H1 (cell line): ENCODE measurements around the gene ST6GALNAC3. TPM values are rescaled to one million over a fixed set of nuclear protein-coding genes. Genes with fewer than 3 reads are reported as not detected.

Experiments used
- CTCF ChIA-PET: fragments of 300-600 bp; sonication (Branson Sonifier 250); formaldehyde crosslinking; loops from one replicate; lab custom pipeline; 2021; ENCODE audit not compliant: partially characterized antibody; lab: Charles Lee
- POLR2A ChIA-PET: fragments of 300-600 bp; sonication (Branson Sonifier 250); formaldehyde crosslinking; loops from one replicate; lab custom pipeline; 2021; ENCODE audit warnings: inconsistent platforms; ENCODE audit not compliant: partially characterized antibody; lab: Charles Lee
- DNase-seq, 2 experiments: peaks; one replicate each; pipeline versions ENCODE4 v3.0.0 to v3.0.0-alpha.2; 2010 to 2022; ENCODE audit warnings: low spot score in 2 of 2, low read depth in 1 of 2, mixed read lengths in 1 of 2
- FAIRE-seq: peaks from 2 replicates; lab custom pipeline; 2011; peaks lifted over from hg19 to GRCh38; lab: Jason Lieb, UNC
- H2AFZ ChIP-seq: 2 replicates; pipeline ENCODE4 v1.8.1; 2012; ENCODE audit warnings: low read length, inconsistent platforms
- H2AK5ac ChIP-seq: 2 replicates; pipeline ENCODE4 v1.6.1; 2013; ENCODE audit warnings: low read depth, low read length
- H2BK120ac ChIP-seq: replicated peaks from 2 replicates; pipeline ENCODE3; 2013; ENCODE audit warnings: low read depth, low read length, inconsistent platforms
- H2BK12ac ChIP-seq: 2 replicates; pipeline ENCODE4 v1.6.1; 2013; ENCODE audit warnings: low read depth, low read length
- H2BK15ac ChIP-seq: 2 replicates; pipeline ENCODE4 v1.6.1; 2013; ENCODE audit warnings: low read length
- H2BK20ac ChIP-seq: 2 replicates; pipeline ENCODE4 v1.6.1; 2013; ENCODE audit warnings: low read length
- H2BK5ac ChIP-seq: 2 replicates; pipeline ENCODE4 v1.6.1; 2013; ENCODE audit warnings: low read depth, low read length
- H3K14ac ChIP-seq: 2 replicates; pipeline ENCODE4 v1.6.1; 2013; ENCODE audit warnings: inconsistent platforms; ENCODE audit not compliant: insufficient read length
- H3K18ac ChIP-seq: 2 replicates; pipeline ENCODE4 v1.6.1; 2013; ENCODE audit warnings: low read length; ENCODE audit errors: extremely low read depth
- H3K23ac ChIP-seq: 2 replicates; pipeline ENCODE4 v1.6.1; 2013; ENCODE audit warnings: inconsistent platforms; ENCODE audit not compliant: insufficient read length
- H3K23me2 ChIP-seq: 2 replicates; pipeline ENCODE4 v1.6.1; 2013; ENCODE audit warnings: low read depth, low read length
- H3K27ac ChIP-seq: 2 replicates; pipeline ENCODE4 v1.6.1; 2011; ENCODE audit warnings: low read depth, low read length, inconsistent platforms
- H3K27me3 ChIP-seq, 4 experiments: replicated peaks in 1 of 4; 1 replicate in 1 of 4; 2 replicates in 3 of 4; pipeline versions ENCODE4 v1.6.1 to v1.8.1; 2011 to 2013; ENCODE audit warnings: low read length in 3 of 4, mild to moderate bottlenecking in 3 of 4, inconsistent platforms in 2 of 4, mixed read lengths in 2 of 4, moderate library complexity in 1 of 4; ENCODE audit not compliant: control insufficient read depth in 3 of 4, insufficient read depth in 3 of 4; ENCODE audit errors: extremely low read depth in 1 of 4
- H3K36me3 ChIP-seq, 4 experiments: 2 replicates each; pipeline versions ENCODE4 v1.6.1 to v1.8.1; 2011 to 2013; ENCODE audit warnings: mild to moderate bottlenecking in 4 of 4, low read length in 3 of 4, moderate library complexity in 2 of 4, control low read depth in 1 of 4, inconsistent platforms in 1 of 4; ENCODE audit not compliant: insufficient read depth in 4 of 4, control insufficient read depth in 2 of 4
- H3K4ac ChIP-seq: replicated peaks from 2 replicates; pipeline ENCODE3; 2013; ENCODE audit warnings: low read length, low read depth, mixed read lengths, inconsistent platforms; ENCODE audit not compliant: insufficient read length
- H3K4me1 ChIP-seq, 4 experiments: replicated peaks in 1 of 4; 1 replicate in 1 of 4; 2 replicates in 3 of 4; pipeline versions ENCODE4 v1.6.1 to v1.8.1; 2011 to 2013; ENCODE audit warnings: low read length in 3 of 4, inconsistent platforms in 2 of 4, mixed read lengths in 1 of 4; ENCODE audit not compliant: insufficient read depth in 4 of 4, control insufficient read depth in 3 of 4
- H3K4me2 ChIP-seq, 2 experiments: 2 replicates each; pipeline versions ENCODE4 v1.6.1 to v1.8.1; 2011 to 2013; ENCODE audit warnings: low read depth in 2 of 2, low read length in 2 of 2, control low read depth in 1 of 2, inconsistent platforms in 1 of 2, mild to moderate bottlenecking in 1 of 2; ENCODE audit not compliant: insufficient read depth in 1 of 2
- H3K4me3 ChIP-seq, 4 experiments: fragments of 200-600, 300-600 bp in 1 of 4; sonication (generic), shearing (Covaris generic), sonication (Bioruptor Twin) in 1 of 4; 2 replicates each; pipeline versions ENCODE4 v1.5.1 to v1.8.1; 2011 to 2016; ENCODE audit warnings: low read length in 4 of 4, low read depth in 3 of 4, control low read depth in 2 of 4, inconsistent platforms in 2 of 4, mild to moderate bottlenecking in 2 of 4, mixed read lengths in 1 of 4, moderate library complexity in 1 of 4; ENCODE audit not compliant: insufficient read depth in 2 of 4; ENCODE audit errors: extremely low read depth in 1 of 4
- H3K56ac ChIP-seq: replicated peaks from 2 replicates; pipeline ENCODE3; 2013; ENCODE audit warnings: low read depth, mild to moderate bottlenecking, mixed read lengths, low read length, inconsistent platforms; ENCODE audit not compliant: insufficient read length
- H3K79me1 ChIP-seq: 2 replicates; pipeline ENCODE4 v1.6.1; 2013; ENCODE audit warnings: low read depth, low read length, control low read depth
- H3K79me2 ChIP-seq, 2 experiments: 2 replicates each; pipeline versions ENCODE4 v1.6.1 to v1.8.1; 2012 to 2013; ENCODE audit warnings: low read length in 2 of 2, mild to moderate bottlenecking in 2 of 2, inconsistent platforms in 1 of 2; ENCODE audit not compliant: insufficient read depth in 2 of 2, control insufficient read depth in 1 of 2
- H3K9ac ChIP-seq, 4 experiments: replicated peaks in 1 of 4; 1 replicate in 1 of 4; 2 replicates in 3 of 4; pipeline versions ENCODE4 v1.6.1 to v1.8.1; 2011 to 2013; ENCODE audit warnings: low read depth in 3 of 4, low read length in 3 of 4, control low read depth in 2 of 4, mild to moderate bottlenecking in 2 of 4, moderate library complexity in 2 of 4, inconsistent platforms in 1 of 4; ENCODE audit errors: extremely low read depth in 1 of 4
- H3K9me3 ChIP-seq, 2 experiments: 2 replicates each; pipeline versions ENCODE4 v1.6.1 to v1.8.1; 2012 to 2013; ENCODE audit warnings: mild to moderate bottlenecking in 2 of 2, moderate library complexity in 2 of 2, control low read depth in 1 of 2, inconsistent platforms in 1 of 2, low read depth in 1 of 2, low read length in 1 of 2, mixed read lengths in 1 of 2; ENCODE audit not compliant: insufficient read depth in 2 of 2
- H4K20me1 ChIP-seq, 2 experiments: replicated peaks in 1 of 2; 2 replicates each; pipeline versions ENCODE3 to v1.8.1; 2011 to 2013; ENCODE audit warnings: inconsistent platforms in 2 of 2, low read length in 2 of 2, mild to moderate bottlenecking in 1 of 2; ENCODE audit not compliant: insufficient read depth in 2 of 2, control insufficient read depth in 1 of 2
- H4K5ac ChIP-seq: 2 replicates; pipeline ENCODE4 v1.6.1; 2013; ENCODE audit warnings: low read length, low read depth, mixed read lengths, inconsistent platforms; ENCODE audit not compliant: insufficient read length
- H4K8ac ChIP-seq: 2 replicates; pipeline ENCODE4 v1.8.0; 2013; ENCODE audit warnings: mild to moderate bottlenecking, moderate library complexity, low read length, inconsistent platforms; ENCODE audit not compliant: insufficient read depth; ENCODE audit errors: extremely low read depth
- H4K91ac ChIP-seq: replicated peaks from 2 replicates; pipeline ENCODE3; 2013; ENCODE audit warnings: low read length, mixed read lengths, inconsistent platforms; ENCODE audit not compliant: insufficient read length
- ATF2 ChIP-seq: IDR thresholded peaks from 2 replicates; pipeline ENCODE4 v1.6.1; 2012; ENCODE audit warnings: low read length, inconsistent platforms
- BRCA1 ChIP-seq: IDR thresholded peaks from 2 replicates; pipeline ENCODE4 v1.6.1; 2012; ENCODE audit warnings: low read depth, low read length, improper control_type of control experiment
- CBX5 ChIP-seq: fragments of 300-800, 300-1000 bp; sonication (generic); IDR thresholded peaks from 2 replicates; pipeline ENCODE4 v1.7.1; 2016; ENCODE audit warnings: antibody characterized with exemption, low read length, low read depth
- EGR1 ChIP-seq: IDR thresholded peaks from 2 replicates; pipeline ENCODE4 v1.6.1; 2011; ENCODE audit warnings: low read depth, low read length, borderline replicate concordance
- FOSL1 ChIP-seq: IDR thresholded peaks from 2 replicates; pipeline ENCODE4 v1.6.1; 2011; ENCODE audit warnings: mild to moderate bottlenecking, low read depth, low read length, moderate library complexity; ENCODE audit not compliant: insufficient read depth
- HDAC6 ChIP-seq: IDR thresholded peaks from one replicate; pipeline ENCODE4 v1.7.1; 2012; ENCODE audit warnings: low read depth, mild to moderate bottlenecking, inconsistent platforms, low read length, moderate library complexity
- JUND ChIP-seq: IDR thresholded peaks from 2 replicates; pipeline ENCODE4 v1.6.1; 2011; ENCODE audit warnings: mild to moderate bottlenecking, improper control_type of control experiment, low read length
- SIRT6 ChIP-seq: IDR thresholded peaks from one replicate; pipeline ENCODE4 v1.7.1; 2012; ENCODE audit warnings: low read length, inconsistent platforms
- SP1 ChIP-seq: IDR thresholded peaks from 2 replicates; pipeline ENCODE4 v1.6.1; 2011; ENCODE audit warnings: low read depth, low read length
- SP2 ChIP-seq: IDR thresholded peaks from 2 replicates; pipeline ENCODE4 v1.6.1; 2012; ENCODE audit warnings: mild to moderate bottlenecking, low read length, inconsistent platforms
- SUZ12 ChIP-seq: fragments of 200-600 bp; sonication (generic); IDR thresholded peaks from 2 replicates; pipeline ENCODE4 v1.6.1; 2012; ENCODE audit warnings: mild to moderate bottlenecking, inconsistent platforms, low read length, moderate library complexity, mixed read lengths
- TAF7 ChIP-seq: optimal IDR thresholded peaks from 2 replicates; pipeline ENCODE3; 2011; ENCODE audit warnings: low read depth, mild to moderate bottlenecking, inconsistent platforms, low read length, moderate library complexity, borderline replicate concordance
- TCF12 ChIP-seq: IDR thresholded peaks from 2 replicates; pipeline ENCODE4 v1.6.1; 2011; ENCODE audit warnings: low read depth, mild to moderate bottlenecking, low read length
- TEAD4 ChIP-seq: IDR thresholded peaks from 2 replicates; pipeline ENCODE4 v1.6.1; 2012; ENCODE audit warnings: low read depth, low read length, inconsistent platforms, mixed read lengths
- YY1 ChIP-seq: IDR thresholded peaks from 2 replicates; pipeline ENCODE4 v1.6.1; 2011; ENCODE audit warnings: low read depth, mild to moderate bottlenecking, low read length
- WGBS, 2 experiments: shearing (Covaris generic) in 1 of 2; methylation state at CpG; one replicate each; pipeline versions ENCODE4 v1.1.6 to v1.1.7; 2013 to 2015; ENCODE audit warnings: low lambda C conversion rate in 2 of 2, mixed read lengths in 2 of 2, inconsistent platforms in 1 of 2, low coverage in 1 of 2, missing lambda C conversion rate in 1 of 2; ENCODE audit not compliant: insufficient replicate concordance in 2 of 2, insufficient coverage in 1 of 2, insufficient read length in 1 of 2; ENCODE audit errors: extremely low coverage in 1 of 2, missing lambda C conversion rate in 1 of 2; 5-methylcytosine and 5-hydroxymethylcytosine counted together
- polyA plus RNA-seq, 7 experiments: library from polyadenylated mRNA; depleted of rRNA in 3 of 7; stranded (reverse) in 5 of 7; unstranded in 2 of 7; fragments of >200 nt in 5 of 7; fragments of 200-250 nt in 2 of 7; gene quantifications; 1 replicate in 5 of 7; 2 replicates in 1 of 7; 4 replicates in 1 of 7; pipeline versions ENCODE4 v1.2.1 to v1.2.3, GENCODE V29; 2011 to 2013; ENCODE audit warnings: missing spikeins in 2 of 7, mixed read lengths in 2 of 7
- total RNA-seq: library from RNA; stranded (reverse); fragmentation: NEBNext Ultra II Directional; extraction: Animal tissue kit (Norgen Biotek cat#: 25700); gene quantifications from 2 replicates; pipeline ENCODE4 v1.2.1, GENCODE V29; 2021

The ST6GALNAC3 gene
- total and polyA plus RNA-seq, 2 of the 8 experiments (the other 6 are each of a cell fraction or from before 2014, with no cell fraction given) = 4.9 to 19.0 TPM

- no peak overlapping the region for H3K4me3 ChIP-seq
- H3K18ac ChIP-seq = no peak overlapping the region
- no peaks in the 10 kb centered on the region for H3K9me3 ChIP-seq
- no peak overlapping the region for H2BK12ac ChIP-seq
- H3K79me1 ChIP-seq = no peaks in the 10 kb centered on the region
- H3K14ac ChIP-seq = no peak overlapping the region
- no peak overlapping the region for H4K8ac ChIP-seq
- DNase-seq (no peak), FAIRE-seq (no peak)
- no peak overlapping the region for H2AK5ac ChIP-seq
- H3K23me2 ChIP-seq = no peaks in the 10 kb centered on the region
- no peak overlapping the region for H3K56ac ChIP-seq
- H4K91ac ChIP-seq = no peak overlapping the region
- no peaks in the 10 kb centered on the region for H3K36me3 ChIP-seq
- no peak overlapping the region for H3K9ac ChIP-seq
- H4K20me1 ChIP-seq = no peaks in the 10 kb centered on the region
- 90% methylated on average over 1 of the region's 1 CpG; no CpG with 5 or more reads in 1 of the 2 experiments for WGBS, 2 experiments
- no peak overlapping the region for H3K4me2 ChIP-seq
- no peak overlapping the region for H2AFZ ChIP-seq
- no peak overlapping the region for H3K4ac ChIP-seq
- no peak overlapping the region for H2BK5ac ChIP-seq
- no peak overlapping the region for H4K5ac ChIP-seq
- no peak overlapping the region for H3K23ac ChIP-seq
- no peak overlapping the region for H2BK15ac ChIP-seq
- no peak overlapping the region for H2BK120ac ChIP-seq
- H3K79me2 ChIP-seq = no peaks in the 10 kb centered on the region
- peaks cover 0 to 2% (median 0%) of the 10 kb centered on the region in 4 experiments; a peak in 1 of 7 replicates for H3K27me3 ChIP-seq
- peaks cover 0 to 2% (median 0%) of the 10 kb centered on the region in 4 experiments; a peak in 1 of 7 replicates for H3K4me1 ChIP-seq
- H2BK20ac ChIP-seq = no peak overlapping the region
- ChIA-PET POLR2A (no interaction called here), CTCF (no interaction called here)
- no peak overlapping the region for H3K27ac ChIP-seq
- TF ChIP-seq JUND (no peak), YY1 (no peak), HDAC6 (no peak), TEAD4 (no peak), SIRT6 (no peak), TCF12 (no peak), CBX5 (no peak), FOSL1 (no peak), SP2 (no peak), SUZ12 (no peak), EGR1 (no peak), BRCA1 (no peak), TAF7 (no peak), ATF2 (no peak), SP1 (no peak)
Measured at GRCh38 chr1:76068542-76068941, 6.0 kb upstream of the ST6GALNAC3 start.
